WERI-Rb-1 (cell line): ENCODE data around the gene HSP90AB1.

Experiments used
- DNase-seq: peaks from one replicate; pipeline ENCODE4 v3.0.0-alpha.2; 2020
- H3K27ac ChIP-seq: fragments of 250-450 bp; sonication (Bioruptor Pico); 2 replicates; pipeline ENCODE4 v1.5.1; 2020; ENCODE audit warnings: mild to moderate bottlenecking, moderate library complexity
- H3K27me3 ChIP-seq: fragments of 250-450 bp; sonication (Bioruptor Pico); 2 replicates; pipeline ENCODE4 v1.5.1; 2021; ENCODE audit warnings: mild to moderate bottlenecking, low read depth, moderate library complexity; ENCODE audit not compliant: insufficient read depth, severe bottlenecking
- H3K36me3 ChIP-seq: fragments of 250-450 bp; sonication (Bioruptor Pico); 2 replicates; pipeline ENCODE4 v1.5.1; 2020; ENCODE audit warnings: mild to moderate bottlenecking, moderate library complexity
- H3K4me3 ChIP-seq: 2 replicates; pipeline ENCODE4 v1.5.1; 2011; ENCODE audit warnings: low read depth, mild to moderate bottlenecking, control low read depth, low read length
- H3K9me3 ChIP-seq: fragments of 250-450 bp; sonication (Bioruptor Pico); 2 replicates; pipeline ENCODE4 v1.5.1; 2021; ENCODE audit warnings: mild to moderate bottlenecking, moderate library complexity; ENCODE audit not compliant: severe bottlenecking
- CTCF ChIP-seq: IDR thresholded peaks from 2 replicates; pipeline ENCODE4 v1.5.1; 2011; ENCODE audit warnings: low read depth, mild to moderate bottlenecking, control low read depth, inconsistent platforms, low read length

Gene HSP90AB1

GRCh38 chr6:44275749-44276648, 29.1 kb downstream of the HSP90AB1 start:
- no peak for TF ChIP-seq CTCF
- H3K9me3 ChIP-seq = no peaks in the 10 kb centered on the region
- no peak overlapping the region for H3K4me3 ChIP-seq
- no peak overlapping the region for H3K27ac ChIP-seq
- DNase-seq = no peak
- H3K27me3 ChIP-seq = no peaks in the 10 kb centered on the region
- peaks cover 40% of the 10 kb centered on the region for H3K36me3 ChIP-seq

GRCh38 chr6:44276667-44277640, 30.1 kb downstream of the HSP90AB1 start:
- Histone ChIP-seq H3K27ac (no peak overlapping the region), H3K36me3 (peaks cover 40% of the 10 kb centered on the region), H3K27me3 (no peaks in the 10 kb centered on the region), H3K4me3 (no peak overlapping the region), H3K9me3 (no peaks in the 10 kb centered on the region)
- no peak for TF ChIP-seq CTCF
- DNase-seq = no peak

- Histone ChIP-seq H3K27me3 (no peaks in the 10 kb centered on the region), H3K9me3 (no peaks in the 10 kb centered on the region), H3K27ac (peak overlapping the region; percentile 58), H3K36me3 (peaks cover 37% of the 10 kb centered on the region), H3K4me3 (no peak overlapping the region)
- no peak for TF ChIP-seq CTCF
- no peak for DNase-seq
These were observed 30.9 kb downstream of the HSP90AB1 start for GRCh38 chr6:44277763-44278162.

- Histone ChIP-seq H3K4me3 (no peak overlapping the region), H3K9me3 (no peaks in the 10 kb centered on the region), H3K27ac (peak overlapping the region; percentile 58), H3K36me3 (peaks cover 31% of the 10 kb centered on the region), H3K27me3 (no peaks in the 10 kb centered on the region)
- TF ChIP-seq CTCF = no peak
- DNase-seq = peak; percentile 69
These were observed 31.4 kb downstream of the HSP90AB1 start for GRCh38 chr6:44278315-44278714.

GRCh38 chr6:44278774-44279697, 32.1 kb downstream of the HSP90AB1 start:
- TF ChIP-seq CTCF = no peak
- Histone ChIP-seq H3K27ac (peak overlapping the region; percentile 58), H3K36me3 (peaks cover 24% of the 10 kb centered on the region), H3K27me3 (no peaks in the 10 kb centered on the region), H3K4me3 (no peak overlapping the region), H3K9me3 (no peaks in the 10 kb centered on the region)
- DNase-seq = no peak
